H1 (cell line): Measurements from ENCODE around the gene UBE2Q2. TPM values are rescaled to one million over a fixed set of nuclear protein-coding genes. Genes with fewer than 3 reads are reported as not detected.

Experiments used
- CTCF ChIA-PET: fragments of 300-600 bp; sonication (Branson Sonifier 250); formaldehyde crosslinking; loops from one replicate; lab custom pipeline; 2021; ENCODE audit not compliant: partially characterized antibody; lab: Charles Lee
- POLR2A ChIA-PET: fragments of 300-600 bp; sonication (Branson Sonifier 250); formaldehyde crosslinking; loops from one replicate; lab custom pipeline; 2021; ENCODE audit warnings: inconsistent platforms; ENCODE audit not compliant: partially characterized antibody; lab: Charles Lee
- DNase-seq, 2 experiments: peaks; one replicate each; pipeline versions ENCODE4 v3.0.0 to v3.0.0-alpha.2; 2010 to 2022; ENCODE audit warnings: low spot score in 2 of 2, low read depth in 1 of 2, mixed read lengths in 1 of 2
- FAIRE-seq: peaks from 2 replicates; lab custom pipeline; 2011; peaks lifted over from hg19 to GRCh38; lab: Jason Lieb, UNC
- H2AFZ ChIP-seq: 2 replicates; pipeline ENCODE4 v1.8.1; 2012; ENCODE audit warnings: low read length, inconsistent platforms
- H2AK5ac ChIP-seq: 2 replicates; pipeline ENCODE4 v1.6.1; 2013; ENCODE audit warnings: low read depth, low read length
- H2BK120ac ChIP-seq: replicated peaks from 2 replicates; pipeline ENCODE3; 2013; ENCODE audit warnings: low read depth, low read length, inconsistent platforms
- H2BK12ac ChIP-seq: 2 replicates; pipeline ENCODE4 v1.6.1; 2013; ENCODE audit warnings: low read depth, low read length
- H2BK15ac ChIP-seq: 2 replicates; pipeline ENCODE4 v1.6.1; 2013; ENCODE audit warnings: low read length
- H2BK20ac ChIP-seq: 2 replicates; pipeline ENCODE4 v1.6.1; 2013; ENCODE audit warnings: low read length
- H2BK5ac ChIP-seq: 2 replicates; pipeline ENCODE4 v1.6.1; 2013; ENCODE audit warnings: low read depth, low read length
- H3K14ac ChIP-seq: 2 replicates; pipeline ENCODE4 v1.6.1; 2013; ENCODE audit warnings: inconsistent platforms; ENCODE audit not compliant: insufficient read length
- H3K18ac ChIP-seq: 2 replicates; pipeline ENCODE4 v1.6.1; 2013; ENCODE audit warnings: low read length; ENCODE audit errors: extremely low read depth
- H3K23ac ChIP-seq: 2 replicates; pipeline ENCODE4 v1.6.1; 2013; ENCODE audit warnings: inconsistent platforms; ENCODE audit not compliant: insufficient read length
- H3K23me2 ChIP-seq: 2 replicates; pipeline ENCODE4 v1.6.1; 2013; ENCODE audit warnings: low read depth, low read length
- H3K27ac ChIP-seq: 2 replicates; pipeline ENCODE4 v1.6.1; 2011; ENCODE audit warnings: low read depth, low read length, inconsistent platforms
- H3K27me3 ChIP-seq, 4 experiments: replicated peaks in 1 of 4; 1 replicate in 1 of 4; 2 replicates in 3 of 4; pipeline versions ENCODE4 v1.6.1 to v1.8.1; 2011 to 2013; ENCODE audit warnings: low read length in 3 of 4, mild to moderate bottlenecking in 3 of 4, inconsistent platforms in 2 of 4, mixed read lengths in 2 of 4, moderate library complexity in 1 of 4; ENCODE audit not compliant: control insufficient read depth in 3 of 4, insufficient read depth in 3 of 4; ENCODE audit errors: extremely low read depth in 1 of 4
- H3K36me3 ChIP-seq, 4 experiments: 2 replicates each; pipeline versions ENCODE4 v1.6.1 to v1.8.1; 2011 to 2013; ENCODE audit warnings: mild to moderate bottlenecking in 4 of 4, low read length in 3 of 4, moderate library complexity in 2 of 4, control low read depth in 1 of 4, inconsistent platforms in 1 of 4; ENCODE audit not compliant: insufficient read depth in 4 of 4, control insufficient read depth in 2 of 4
- H3K4ac ChIP-seq: replicated peaks from 2 replicates; pipeline ENCODE3; 2013; ENCODE audit warnings: low read length, low read depth, mixed read lengths, inconsistent platforms; ENCODE audit not compliant: insufficient read length
- H3K4me1 ChIP-seq, 4 experiments: replicated peaks in 1 of 4; 1 replicate in 1 of 4; 2 replicates in 3 of 4; pipeline versions ENCODE4 v1.6.1 to v1.8.1; 2011 to 2013; ENCODE audit warnings: low read length in 3 of 4, inconsistent platforms in 2 of 4, mixed read lengths in 1 of 4; ENCODE audit not compliant: insufficient read depth in 4 of 4, control insufficient read depth in 3 of 4
- H3K4me2 ChIP-seq, 2 experiments: 2 replicates each; pipeline versions ENCODE4 v1.6.1 to v1.8.1; 2011 to 2013; ENCODE audit warnings: low read depth in 2 of 2, low read length in 2 of 2, control low read depth in 1 of 2, inconsistent platforms in 1 of 2, mild to moderate bottlenecking in 1 of 2; ENCODE audit not compliant: insufficient read depth in 1 of 2
- H3K4me3 ChIP-seq, 4 experiments: fragments of 200-600, 300-600 bp in 1 of 4; sonication (generic), shearing (Covaris generic), sonication (Bioruptor Twin) in 1 of 4; 2 replicates each; pipeline versions ENCODE4 v1.5.1 to v1.8.1; 2011 to 2016; ENCODE audit warnings: low read length in 4 of 4, low read depth in 3 of 4, control low read depth in 2 of 4, inconsistent platforms in 2 of 4, mild to moderate bottlenecking in 2 of 4, mixed read lengths in 1 of 4, moderate library complexity in 1 of 4; ENCODE audit not compliant: insufficient read depth in 2 of 4; ENCODE audit errors: extremely low read depth in 1 of 4
- H3K56ac ChIP-seq: replicated peaks from 2 replicates; pipeline ENCODE3; 2013; ENCODE audit warnings: low read depth, mild to moderate bottlenecking, mixed read lengths, low read length, inconsistent platforms; ENCODE audit not compliant: insufficient read length
- H3K79me1 ChIP-seq: 2 replicates; pipeline ENCODE4 v1.6.1; 2013; ENCODE audit warnings: low read depth, low read length, control low read depth
- H3K79me2 ChIP-seq, 2 experiments: 2 replicates each; pipeline versions ENCODE4 v1.6.1 to v1.8.1; 2012 to 2013; ENCODE audit warnings: low read length in 2 of 2, mild to moderate bottlenecking in 2 of 2, inconsistent platforms in 1 of 2; ENCODE audit not compliant: insufficient read depth in 2 of 2, control insufficient read depth in 1 of 2
- H3K9ac ChIP-seq, 4 experiments: replicated peaks in 1 of 4; 1 replicate in 1 of 4; 2 replicates in 3 of 4; pipeline versions ENCODE4 v1.6.1 to v1.8.1; 2011 to 2013; ENCODE audit warnings: low read depth in 3 of 4, low read length in 3 of 4, control low read depth in 2 of 4, mild to moderate bottlenecking in 2 of 4, moderate library complexity in 2 of 4, inconsistent platforms in 1 of 4; ENCODE audit errors: extremely low read depth in 1 of 4
- H3K9me3 ChIP-seq, 2 experiments: 2 replicates each; pipeline versions ENCODE4 v1.6.1 to v1.8.1; 2012 to 2013; ENCODE audit warnings: mild to moderate bottlenecking in 2 of 2, moderate library complexity in 2 of 2, control low read depth in 1 of 2, inconsistent platforms in 1 of 2, low read depth in 1 of 2, low read length in 1 of 2, mixed read lengths in 1 of 2; ENCODE audit not compliant: insufficient read depth in 2 of 2
- H4K20me1 ChIP-seq, 2 experiments: replicated peaks in 1 of 2; 2 replicates each; pipeline versions ENCODE3 to v1.8.1; 2011 to 2013; ENCODE audit warnings: inconsistent platforms in 2 of 2, low read length in 2 of 2, mild to moderate bottlenecking in 1 of 2; ENCODE audit not compliant: insufficient read depth in 2 of 2, control insufficient read depth in 1 of 2
- H4K5ac ChIP-seq: 2 replicates; pipeline ENCODE4 v1.6.1; 2013; ENCODE audit warnings: low read length, low read depth, mixed read lengths, inconsistent platforms; ENCODE audit not compliant: insufficient read length
- H4K8ac ChIP-seq: 2 replicates; pipeline ENCODE4 v1.8.0; 2013; ENCODE audit warnings: mild to moderate bottlenecking, moderate library complexity, low read length, inconsistent platforms; ENCODE audit not compliant: insufficient read depth; ENCODE audit errors: extremely low read depth
- H4K91ac ChIP-seq: replicated peaks from 2 replicates; pipeline ENCODE3; 2013; ENCODE audit warnings: low read length, mixed read lengths, inconsistent platforms; ENCODE audit not compliant: insufficient read length
- BACH1 ChIP-seq: IDR thresholded peaks from 2 replicates; pipeline ENCODE4 v1.6.1; 2012; ENCODE audit warnings: low read length, improper control_type of control experiment
- CEBPB ChIP-seq: IDR thresholded peaks from 2 replicates; pipeline ENCODE4 v1.6.1; 2012; ENCODE audit warnings: low read depth, low read length
- GTF2F1 ChIP-seq: IDR thresholded peaks from 2 replicates; pipeline ENCODE4 v1.6.1; 2012; ENCODE audit warnings: low read depth, low read length, improper control_type of control experiment, borderline replicate concordance
- JUND ChIP-seq: IDR thresholded peaks from 2 replicates; pipeline ENCODE4 v1.6.1; 2011; ENCODE audit warnings: mild to moderate bottlenecking, improper control_type of control experiment, low read length
- KDM4A ChIP-seq: IDR thresholded peaks from one replicate; pipeline ENCODE4 v1.7.1; 2012; ENCODE audit warnings: low read depth, mild to moderate bottlenecking, moderate library complexity, low read length, inconsistent platforms; ENCODE audit not compliant: severe bottlenecking
- KDM5A ChIP-seq: fragments of 200-600 bp; IDR thresholded peaks from 2 replicates; pipeline ENCODE4 v1.7.1; 2012; ENCODE audit warnings: mild to moderate bottlenecking, low read length, inconsistent platforms, mixed read lengths
- POLR2AphosphoS5 ChIP-seq: IDR thresholded peaks from 2 replicates; pipeline ENCODE4 v1.6.1; 2011; ENCODE audit warnings: low read depth, low read length
- SAP30 ChIP-seq: fragments of 300-600 bp; sonication (generic); IDR thresholded peaks from 2 replicates; pipeline ENCODE4 v1.7.1; 2012; ENCODE audit warnings: low read length, moderate library complexity, mild to moderate bottlenecking, inconsistent platforms; ENCODE audit not compliant: insufficient read depth, insufficient replicate concordance
- SP1 ChIP-seq: IDR thresholded peaks from 2 replicates; pipeline ENCODE4 v1.6.1; 2011; ENCODE audit warnings: low read depth, low read length
- SP4 ChIP-seq: IDR thresholded peaks from 2 replicates; pipeline ENCODE4 v1.6.1; 2012; ENCODE audit warnings: low read length, inconsistent platforms
- SRF ChIP-seq: IDR thresholded peaks from 2 replicates; pipeline ENCODE4 v1.6.1; 2011; ENCODE audit warnings: mild to moderate bottlenecking, low read depth, low read length, moderate library complexity
- TEAD4 ChIP-seq: IDR thresholded peaks from 2 replicates; pipeline ENCODE4 v1.6.1; 2012; ENCODE audit warnings: low read depth, low read length, inconsistent platforms, mixed read lengths
- WGBS, 2 experiments: shearing (Covaris generic) in 1 of 2; methylation state at CpG; one replicate each; pipeline versions ENCODE4 v1.1.6 to v1.1.7; 2013 to 2015; ENCODE audit warnings: low lambda C conversion rate in 2 of 2, mixed read lengths in 2 of 2, inconsistent platforms in 1 of 2, low coverage in 1 of 2, missing lambda C conversion rate in 1 of 2; ENCODE audit not compliant: insufficient replicate concordance in 2 of 2, insufficient coverage in 1 of 2, insufficient read length in 1 of 2; ENCODE audit errors: extremely low coverage in 1 of 2, missing lambda C conversion rate in 1 of 2; 5-methylcytosine and 5-hydroxymethylcytosine counted together
- polyA plus RNA-seq, 7 experiments: library from polyadenylated mRNA; depleted of rRNA in 3 of 7; stranded (reverse) in 5 of 7; unstranded in 2 of 7; fragments of >200 nt in 5 of 7; fragments of 200-250 nt in 2 of 7; gene quantifications; 1 replicate in 5 of 7; 2 replicates in 1 of 7; 4 replicates in 1 of 7; pipeline versions ENCODE4 v1.2.1 to v1.2.3, GENCODE V29; 2011 to 2013; ENCODE audit warnings: missing spikeins in 2 of 7, mixed read lengths in 2 of 7
- total RNA-seq: library from RNA; stranded (reverse); fragmentation: NEBNext Ultra II Directional; extraction: Animal tissue kit (Norgen Biotek cat#: 25700); gene quantifications from 2 replicates; pipeline ENCODE4 v1.2.1, GENCODE V29; 2021
- TF ChIP-seq, protein P1 (sequence below): IDR thresholded peaks from 2 replicates; pipeline ENCODE4 v1.6.1; 2012; ENCODE audit warnings: inconsistent platforms
- TF ChIP-seq, protein P2 (sequence below): IDR thresholded peaks from 2 replicates; pipeline ENCODE4 v1.6.1; 2011; ENCODE audit warnings: low read depth, mild to moderate bottlenecking, low read length; ENCODE audit not compliant: insufficient read depth

Gene UBE2Q2
- total and polyA plus RNA-seq, 2 of the 8 experiments (the other 6 are each of a cell fraction or from before 2014, with no cell fraction given), result 10.1 to 22.7 TPM

DNA sequence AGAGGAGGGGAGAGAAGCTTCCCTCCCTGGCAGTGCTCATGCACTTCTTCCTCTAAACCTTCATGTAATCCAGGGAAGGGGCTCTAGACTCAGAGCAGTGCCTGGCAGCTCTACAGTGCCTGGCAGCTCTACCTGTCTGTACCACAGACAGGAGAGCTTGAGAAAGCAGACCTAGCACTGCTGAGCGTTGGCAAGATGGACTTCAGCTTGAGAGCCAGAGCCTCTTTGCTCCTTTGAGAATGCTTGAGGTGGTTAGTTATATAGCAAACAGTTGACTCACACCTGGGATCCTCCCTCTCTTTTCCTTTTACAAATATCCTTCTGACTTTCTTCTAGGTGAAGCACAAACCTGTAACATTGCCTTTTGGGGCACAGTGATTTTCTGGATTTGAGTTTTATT, 81.3 kb downstream of the UBE2Q2 start:
- no peak overlapping the region for H2BK20ac ChIP-seq
- no peak overlapping the region for H2BK5ac ChIP-seq
- H3K23me2 ChIP-seq, result no peaks in the 10 kb centered on the region; the same call in 1 of the 2 replicates
- H2BK120ac ChIP-seq, result no peak overlapping the region
- peaks cover 0 to 13% (median 2%) of the 10 kb centered on the region in 4 experiments; a peak in 4 of 8 replicates for H3K36me3 ChIP-seq
- no peak overlapping the region for H3K4me2 ChIP-seq
- no peak overlapping the region for H3K9ac ChIP-seq
- H2AFZ ChIP-seq, result no peak overlapping the region
- CTCF ChIA-PET, result interaction anchor here (0.7 to 7.4 kb wide), 14 partner anchors 9 to 226 kb away, joined by 3 to 110 read pairs (median 4); no protein-coding TSS in a partner anchor
- H3K79me2 ChIP-seq, result peaks cover 7 to 46% of the 10 kb centered on the region in 2 experiments; a peak in 3 of 4 replicates
- DNase-seq (no peak), FAIRE-seq (no peak)
- H3K18ac ChIP-seq, result no peak overlapping the region
- H3K27ac ChIP-seq, result no peak overlapping the region
- H3K4me3 ChIP-seq, result no peak overlapping the region
- peak overlapping the region; percentile 22; the same call in 1 of the 2 replicates for H4K8ac ChIP-seq
- H4K20me1 ChIP-seq, result peaks cover 10 to 14% of the 10 kb centered on the region in 2 experiments
- no peak overlapping the region for H2BK15ac ChIP-seq
- no peak overlapping the region for H3K56ac ChIP-seq
- H4K5ac ChIP-seq, result no peak overlapping the region
- no peak overlapping the region for H3K4ac ChIP-seq
- POLR2A ChIA-PET, result interaction anchor here (0.7 kb wide), 1 partner anchor 15 kb away, joined by 3 read pairs; no protein-coding TSS in a partner anchor
- H3K27me3 ChIP-seq, result no peaks in the 10 kb centered on the region
- WGBS, 2 experiments, result 92% methylated on average over 1 of the region's 1 CpG; no CpG with 5 or more reads in 1 of the 2 experiments
- no peak overlapping the region for H3K14ac ChIP-seq
- no peak overlapping the region for H2BK12ac ChIP-seq
- no peak overlapping the region for H3K23ac ChIP-seq
- peaks cover 0 to 11% (median 3%) of the 10 kb centered on the region in 4 experiments; a peak in 3 of 7 replicates for H3K4me1 ChIP-seq
- peaks cover 2% of the 10 kb centered on the region; the same call in 1 of the 2 replicates for H3K79me1 ChIP-seq
- H3K9me3 ChIP-seq, result no peaks in the 10 kb centered on the region
- no peak overlapping the region for H2AK5ac ChIP-seq
- H4K91ac ChIP-seq, result no peak overlapping the region
- TF ChIP-seq BACH1 (no peak), SAP30 (no peak), GTF2F1 (no peak), POLR2AphosphoS5 (no peak), KDM5A (no peak), KDM4A (no peak), JUND (no peak), SP1 (no peak), SRF (no peak), SP4 (no peak), TEAD4 (no peak), CEBPB (no peak)
- TF ChIP-seq, protein P1, sequence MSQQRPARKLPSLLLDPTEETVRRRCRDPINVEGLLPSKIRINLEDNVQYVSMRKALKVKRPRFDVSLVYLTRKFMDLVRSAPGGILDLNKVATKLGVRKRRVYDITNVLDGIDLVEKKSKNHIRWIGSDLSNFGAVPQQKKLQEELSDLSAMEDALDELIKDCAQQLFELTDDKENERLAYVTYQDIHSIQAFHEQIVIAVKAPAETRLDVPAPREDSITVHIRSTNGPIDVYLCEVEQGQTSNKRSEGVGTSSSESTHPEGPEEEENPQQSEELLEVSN, result no peak
- TF ChIP-seq, protein P2, sequence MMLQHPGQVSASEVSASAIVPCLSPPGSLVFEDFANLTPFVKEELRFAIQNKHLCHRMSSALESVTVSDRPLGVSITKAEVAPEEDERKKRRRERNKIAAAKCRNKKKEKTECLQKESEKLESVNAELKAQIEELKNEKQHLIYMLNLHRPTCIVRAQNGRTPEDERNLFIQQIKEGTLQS, result no peak
